ENCODE results near the gene RUVBL1.

DNA sequence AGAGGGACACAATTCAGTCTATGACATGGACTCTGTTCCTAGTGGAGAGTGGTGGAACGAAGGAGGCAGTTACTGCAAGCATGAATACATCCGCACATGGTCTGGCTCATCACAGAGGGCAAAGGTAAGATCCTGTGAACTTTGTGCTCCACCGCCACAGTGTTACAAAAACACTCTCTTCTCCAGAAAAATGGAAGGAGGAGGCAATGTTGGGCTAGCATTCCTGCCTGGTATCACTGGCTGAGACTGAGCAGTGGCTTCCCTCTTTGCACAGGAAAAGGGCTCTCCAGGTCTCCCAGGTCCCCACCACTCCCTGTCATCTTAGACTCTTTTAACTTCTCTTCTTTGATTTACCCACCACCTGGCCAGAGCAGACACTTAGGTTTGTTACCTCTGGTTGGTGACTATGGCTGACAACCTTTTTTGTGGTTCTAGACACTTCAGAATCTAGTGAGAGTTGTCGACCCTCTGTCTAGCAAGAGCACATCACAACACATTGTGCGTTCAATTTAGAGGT, 28.2 kb upstream of the RUVBL1 start:
- TF ChIP-seq, protein P1, sequence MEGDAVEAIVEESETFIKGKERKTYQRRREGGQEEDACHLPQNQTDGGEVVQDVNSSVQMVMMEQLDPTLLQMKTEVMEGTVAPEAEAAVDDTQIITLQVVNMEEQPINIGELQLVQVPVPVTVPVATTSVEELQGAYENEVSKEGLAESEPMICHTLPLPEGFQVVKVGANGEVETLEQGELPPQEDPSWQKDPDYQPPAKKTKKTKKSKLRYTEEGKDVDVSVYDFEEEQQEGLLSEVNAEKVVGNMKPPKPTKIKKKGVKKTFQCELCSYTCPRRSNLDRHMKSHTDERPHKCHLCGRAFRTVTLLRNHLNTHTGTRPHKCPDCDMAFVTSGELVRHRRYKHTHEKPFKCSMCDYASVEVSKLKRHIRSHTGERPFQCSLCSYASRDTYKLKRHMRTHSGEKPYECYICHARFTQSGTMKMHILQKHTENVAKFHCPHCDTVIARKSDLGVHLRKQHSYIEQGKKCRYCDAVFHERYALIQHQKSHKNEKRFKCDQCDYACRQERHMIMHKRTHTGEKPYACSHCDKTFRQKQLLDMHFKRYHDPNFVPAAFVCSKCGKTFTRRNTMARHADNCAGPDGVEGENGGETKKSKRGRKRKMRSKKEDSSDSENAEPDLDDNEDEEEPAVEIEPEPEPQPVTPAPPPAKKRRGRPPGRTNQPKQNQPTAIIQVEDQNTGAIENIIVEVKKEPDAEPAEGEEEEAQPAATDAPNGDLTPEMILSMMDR (IDR thresholded peaks at IDR 0.05) = no peak
- no peak for TF ChIP-seq POLR2A (IDR thresholded peaks at IDR 0.05)

Data from ovary (tissue), 3 donors.